ENCODE data around the gene ADORA2A. TPM values are rescaled to one million over a fixed set of nuclear protein-coding genes. Genes with fewer than 3 reads are reported as not detected.

The ADORA2A gene
- 10 to 100 TPM; 44.6 to 57.1 (median 51.1) TPM for total RNA-seq

GRCh38 chr22:24427500-24428164 lies at the start of gene ADORA2A:
Gene ADORA2A, plus strand, starts transcription at chr22:24427599. Its CDS starts 5,806 bp downstream, at chr22:24433405.
- DNase-seq (peak; percentile 79), ATAC-seq (peak; percentile 74 to 77)
- no peaks in the 10 kb centered on the region for H3K27me3 Mint-ChIP-seq (ENCODE audit: low read depth)
- H3K9me3 Mint-ChIP-seq: no peaks in the 10 kb centered on the region
- peak within 1 kb of the TSS; percentile 84 for H3K4me3 Mint-ChIP-seq
- H3K36me3 Mint-ChIP-seq (ENCODE audit: insufficient read depth): no peaks in the 10 kb centered on the region
- H3K4me1 Mint-ChIP-seq (ENCODE audit: low read depth): peaks cover 67% of the 10 kb centered on the region

GRCh38 chr22:24379536-24379935 lies 47.9 kb upstream of the ADORA2A start:
- Mint-ChIP-seq H3K4me3 (no peak overlapping the region), H3K4me1 (ENCODE audit: low read depth) (peaks cover 20% of the 10 kb centered on the region)
- no peak for DNase-seq

GRCh38 chr22:24380220-24380904 lies 47.0 kb upstream of the ADORA2A start:
- Mint-ChIP-seq H3K9me3 (no peaks in the 10 kb centered on the region), H3K36me3 (ENCODE audit: insufficient read depth) (peaks cover 11% of the 10 kb centered on the region), H3K4me1 (ENCODE audit: low read depth) (peaks cover 20% of the 10 kb centered on the region), H3K4me3 (no peak overlapping the region), H3K27me3 (ENCODE audit: low read depth) (no peaks in the 10 kb centered on the region)
- ATAC-seq: no peak
- no peak for DNase-seq

More at GRCh38 chr22:24379536-24379935, 47.9 kb upstream of the ADORA2A start:
- Mint-ChIP-seq H3K9me3 (peaks cover 3% of the 10 kb centered on the region), H3K27me3 (ENCODE audit: low read depth) (no peaks in the 10 kb centered on the region), H3K36me3 (ENCODE audit: insufficient read depth) (peaks cover 12% of the 10 kb centered on the region)
- ATAC-seq: peak in 1 of 2 donors; percentile 48

DNA sequence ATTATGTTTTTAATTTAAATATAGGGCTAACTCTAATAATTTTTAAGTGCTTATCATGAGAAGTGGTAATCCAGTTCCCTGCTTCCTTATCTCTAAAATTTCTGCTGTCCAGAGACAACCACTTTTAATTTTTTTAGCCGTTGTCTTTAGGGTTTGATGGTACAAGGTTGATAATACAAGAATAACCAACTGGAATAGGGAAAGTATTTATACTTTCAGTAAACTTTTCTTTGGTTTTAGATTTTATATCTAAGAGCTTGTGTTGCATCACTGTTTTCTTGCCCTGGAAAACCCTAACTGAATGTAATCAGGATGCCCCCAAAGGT lies 46.5 kb upstream of the ADORA2A start:
- H3K36me3 Mint-ChIP-seq (ENCODE audit: insufficient read depth): peaks cover 9% of the 10 kb centered on the region

DNA sequence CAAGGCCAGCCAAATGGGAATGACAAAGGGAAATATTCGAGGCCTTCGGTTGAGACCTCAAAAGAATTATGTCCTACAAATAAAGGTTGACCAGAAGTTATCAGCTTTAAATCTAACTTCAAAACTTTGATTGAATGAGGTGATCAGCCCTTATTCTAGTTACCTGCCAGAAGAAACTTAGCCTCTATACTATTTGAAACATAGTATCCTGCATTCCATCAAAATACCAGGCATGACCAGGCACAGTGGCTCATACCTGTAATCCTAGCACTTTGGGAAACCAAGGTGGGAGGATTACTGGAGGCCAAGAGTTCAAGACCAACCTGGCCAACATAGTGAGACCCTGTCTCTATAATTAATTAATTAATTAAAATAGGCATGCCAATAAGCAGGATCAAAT lies 44.3 kb upstream of the ADORA2A start:
- Mint-ChIP-seq H3K4me1 (ENCODE audit: low read depth) (peaks cover 20% of the 10 kb centered on the region), H3K27me3 (ENCODE audit: low read depth) (no peaks in the 10 kb centered on the region), H3K9me3 (no peaks in the 10 kb centered on the region), H3K4me3 (no peak overlapping the region), H3K36me3 (ENCODE audit: insufficient read depth) (peaks cover 5% of the 10 kb centered on the region)
- ATAC-seq (no peak), DNase-seq (no peak)

More for the DNA sequence above, 46.5 kb upstream of the ADORA2A start:
- H3K4me1 Mint-ChIP-seq (ENCODE audit: low read depth): peaks cover 20% of the 10 kb centered on the region
- DNase-seq (no peak), ATAC-seq (no peak)
- H3K27me3 Mint-ChIP-seq (ENCODE audit: low read depth): no peaks in the 10 kb centered on the region
- H3K4me3 Mint-ChIP-seq: no peak overlapping the region
- no peaks in the 10 kb centered on the region for H3K9me3 Mint-ChIP-seq

DNA sequence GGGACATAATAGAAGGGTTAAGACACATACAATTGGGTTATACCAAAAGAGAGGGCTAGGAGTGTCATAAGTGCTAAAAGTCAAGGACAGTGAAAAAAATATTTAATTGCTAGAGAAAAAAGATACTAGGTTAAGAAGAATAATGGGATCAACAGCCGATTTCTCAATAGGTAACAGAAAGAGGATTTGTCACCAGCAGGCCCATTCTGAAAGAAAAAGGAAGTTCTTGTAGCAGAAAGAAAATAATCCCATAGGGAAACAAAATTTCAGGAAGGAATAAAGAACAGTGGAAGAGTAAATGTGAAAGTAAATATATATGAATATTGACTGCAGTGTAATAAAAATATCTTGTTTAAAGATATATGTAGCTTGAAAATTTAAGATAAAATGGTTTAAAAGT lies 43.3 kb upstream of the ADORA2A start:
- Mint-ChIP-seq H3K27me3 (ENCODE audit: low read depth) (no peaks in the 10 kb centered on the region), H3K9me3 (no peaks in the 10 kb centered on the region), H3K4me3 (no peak overlapping the region), H3K4me1 (ENCODE audit: low read depth) (peaks cover 12% of the 10 kb centered on the region), H3K36me3 (ENCODE audit: insufficient read depth) (peaks cover 5% of the 10 kb centered on the region)
- DNase-seq (no peak), ATAC-seq (no peak)

DNA sequence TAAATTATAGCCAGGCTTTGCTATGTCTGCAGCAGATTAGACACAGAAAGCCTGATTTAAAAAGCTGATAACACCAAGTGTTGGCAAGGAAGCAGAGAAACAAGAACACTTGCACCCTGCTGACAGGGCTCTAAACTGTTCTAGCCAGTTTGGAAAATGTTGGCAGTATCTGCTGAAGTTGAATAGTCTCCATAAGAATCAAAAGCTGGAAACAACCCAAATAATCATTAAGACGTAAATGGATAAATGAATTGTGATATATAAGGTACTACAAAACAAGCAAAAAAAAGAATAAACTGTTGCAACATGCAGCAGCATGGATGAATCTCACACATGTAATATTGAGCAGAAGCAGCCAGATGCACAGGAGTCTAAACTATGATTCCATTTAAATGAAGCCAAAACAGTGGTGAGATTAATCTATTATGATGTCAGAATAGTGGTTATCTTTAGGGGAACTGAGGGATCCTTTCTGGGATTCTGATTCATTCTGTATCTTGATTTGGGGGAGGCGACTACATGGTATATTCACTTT lies 40.4 kb upstream of the ADORA2A start:
- Mint-ChIP-seq H3K36me3 (ENCODE audit: insufficient read depth) (peaks cover 5% of the 10 kb centered on the region), H3K9me3 (no peaks in the 10 kb centered on the region), H3K4me3 (no peak overlapping the region), H3K4me1 (ENCODE audit: low read depth) (no peaks in the 10 kb centered on the region), H3K27me3 (ENCODE audit: low read depth) (no peaks in the 10 kb centered on the region)
- no peak for DNase-seq
- no peak for ATAC-seq

- no peak overlapping the region for H3K4me3 Mint-ChIP-seq
- no peaks in the 10 kb centered on the region for H3K9me3 Mint-ChIP-seq
- ATAC-seq (no peak), DNase-seq (no peak)
- H3K36me3 Mint-ChIP-seq (ENCODE audit: insufficient read depth): peaks cover 4% of the 10 kb centered on the region
- H3K27me3 Mint-ChIP-seq (ENCODE audit: low read depth): no peaks in the 10 kb centered on the region
- H3K4me1 Mint-ChIP-seq (ENCODE audit: low read depth): no peaks in the 10 kb centered on the region
Measured at GRCh38 chr22:24389680-24390079, 37.7 kb upstream of the ADORA2A start.

DNA sequence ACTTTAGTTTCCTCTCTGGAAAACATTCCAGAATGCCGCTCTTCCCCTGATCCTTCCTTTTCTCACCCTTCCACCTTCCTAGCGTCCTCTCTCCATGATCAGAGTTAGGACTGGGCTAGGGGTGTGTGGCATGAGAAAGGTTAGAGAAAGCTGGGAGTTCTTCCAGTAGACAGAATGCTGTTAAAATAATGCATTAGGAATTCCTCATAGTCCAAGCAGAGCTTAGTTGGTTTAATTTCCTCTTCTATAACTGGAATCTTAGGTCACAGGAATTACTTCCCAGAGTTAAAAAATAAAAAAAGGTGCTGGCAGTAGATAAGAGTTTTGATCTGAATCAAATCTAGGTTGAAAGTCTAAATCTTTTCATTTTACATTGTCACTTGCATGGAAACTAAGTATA lies 37.2 kb upstream of the ADORA2A start:
- H3K9me3 Mint-ChIP-seq: no peaks in the 10 kb centered on the region
- ATAC-seq (no peak), DNase-seq (no peak)
- no peaks in the 10 kb centered on the region for H3K27me3 Mint-ChIP-seq (ENCODE audit: low read depth)
- H3K4me3 Mint-ChIP-seq: no peak overlapping the region
- H3K4me1 Mint-ChIP-seq (ENCODE audit: low read depth): no peaks in the 10 kb centered on the region
- peaks cover 5% of the 10 kb centered on the region for H3K36me3 Mint-ChIP-seq (ENCODE audit: insufficient read depth)

DNA sequence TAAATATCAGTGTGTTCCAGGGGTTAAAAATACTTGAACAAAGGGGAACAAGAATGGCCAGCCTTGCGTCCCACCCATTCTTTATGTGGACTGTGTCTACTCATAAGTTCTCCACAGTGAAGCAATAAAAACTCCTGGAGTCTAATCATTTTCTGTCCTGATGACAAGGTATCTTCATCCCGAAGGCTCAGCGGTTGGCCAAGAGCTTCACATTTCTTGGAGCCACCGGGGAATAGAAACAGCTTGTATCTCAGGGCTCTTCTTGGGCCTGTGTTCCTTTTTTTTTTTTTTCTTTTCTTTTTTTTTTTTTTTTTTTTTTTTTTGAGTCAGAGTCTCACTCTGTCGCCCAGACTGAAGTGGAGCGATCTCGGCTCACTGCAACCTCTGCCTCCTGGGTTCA lies 36.8 kb upstream of the ADORA2A start:
- DNase-seq (no peak), ATAC-seq (no peak)
- Mint-ChIP-seq H3K4me3 (no peak overlapping the region), H3K9me3 (no peaks in the 10 kb centered on the region), H3K36me3 (ENCODE audit: insufficient read depth) (peaks cover 5% of the 10 kb centered on the region), H3K27me3 (ENCODE audit: low read depth) (no peaks in the 10 kb centered on the region), H3K4me1 (ENCODE audit: low read depth) (no peaks in the 10 kb centered on the region)

GRCh38 chr22:24391836-24392217 lies 35.6 kb upstream of the ADORA2A start:
- ATAC-seq (no peak), DNase-seq (no peak)
- no peaks in the 10 kb centered on the region for H3K4me1 Mint-ChIP-seq (ENCODE audit: low read depth)
- H3K27me3 Mint-ChIP-seq (ENCODE audit: low read depth): no peaks in the 10 kb centered on the region
- H3K36me3 Mint-ChIP-seq (ENCODE audit: insufficient read depth): peaks cover 8% of the 10 kb centered on the region
- no peak overlapping the region for H3K4me3 Mint-ChIP-seq
- H3K9me3 Mint-ChIP-seq: no peaks in the 10 kb centered on the region

- no peak for DNase-seq
- H3K4me3 Mint-ChIP-seq: no peak overlapping the region
- H3K36me3 Mint-ChIP-seq (ENCODE audit: insufficient read depth): peaks cover 8% of the 10 kb centered on the region
- no peaks in the 10 kb centered on the region for H3K9me3 Mint-ChIP-seq
- no peaks in the 10 kb centered on the region for H3K27me3 Mint-ChIP-seq (ENCODE audit: low read depth)
- ATAC-seq: no peak
- no peaks in the 10 kb centered on the region for H3K4me1 Mint-ChIP-seq (ENCODE audit: low read depth)
Measured at GRCh38 chr22:24392218-24392931, 35.0 kb upstream of the ADORA2A start.

DNA sequence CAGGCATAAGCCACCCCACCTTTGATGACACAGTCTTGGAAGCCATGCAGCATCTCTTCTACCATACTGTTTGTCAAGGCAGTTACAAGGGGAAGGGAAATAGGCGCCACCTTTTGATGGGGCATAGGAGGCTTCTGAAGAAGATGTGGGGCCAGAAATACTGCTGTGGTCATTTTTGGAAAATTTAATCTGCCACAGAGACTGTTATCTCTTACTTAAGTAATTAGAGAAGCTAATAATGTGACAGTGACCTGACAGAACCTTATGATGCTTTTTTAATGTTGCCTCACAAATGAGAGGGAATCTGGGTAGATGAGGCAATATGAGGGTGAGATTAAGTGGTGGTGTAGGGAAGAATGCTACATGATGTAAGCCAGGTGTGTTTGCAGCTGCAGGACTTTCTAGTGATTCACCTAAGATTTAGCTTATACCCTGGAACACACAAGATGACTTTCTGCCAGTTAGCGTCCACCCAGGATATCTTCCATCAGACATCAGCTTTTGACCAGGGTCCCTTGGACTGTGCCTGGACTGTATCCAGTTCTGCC lies 34.3 kb upstream of the ADORA2A start:
- ATAC-seq (no peak), DNase-seq (no peak)
- peaks cover 12% of the 10 kb centered on the region for H3K36me3 Mint-ChIP-seq (ENCODE audit: insufficient read depth)
- no peaks in the 10 kb centered on the region for H3K9me3 Mint-ChIP-seq
- no peaks in the 10 kb centered on the region for H3K27me3 Mint-ChIP-seq (ENCODE audit: low read depth)
- peaks cover 2% of the 10 kb centered on the region for H3K4me1 Mint-ChIP-seq (ENCODE audit: low read depth)
- H3K4me3 Mint-ChIP-seq: no peak overlapping the region

- DNase-seq (no peak), ATAC-seq (no peak)
- Mint-ChIP-seq H3K4me3 (no peak overlapping the region), H3K4me1 (ENCODE audit: low read depth) (peaks cover 4% of the 10 kb centered on the region), H3K36me3 (ENCODE audit: insufficient read depth) (peaks cover 18% of the 10 kb centered on the region), H3K9me3 (no peaks in the 10 kb centered on the region), H3K27me3 (ENCODE audit: low read depth) (no peaks in the 10 kb centered on the region)
Measured at GRCh38 chr22:24393848-24394247, 33.6 kb upstream of the ADORA2A start.

Data from activated T-cell treated with anti-CD3 and anti-CD28 coated beads, Interleukin-2, amount 50 U/mL, for 4 hours (primary cell).